BE2C (cell line): ENCODE data around the gene CLN5.

Experiments
- DNase-seq: peaks from one replicate; pipeline ENCODE4 v3.0.0-alpha.2; 2020
- H3K27me3 ChIP-seq: fragments of 250-450 bp; sonication (Bioruptor Pico); 2 replicates; pipeline ENCODE4 v1.5.1; 2020; ENCODE audit warnings: mild to moderate bottlenecking
- H3K36me3 ChIP-seq: fragments of 250-450 bp; sonication (Bioruptor Pico); 2 replicates; pipeline ENCODE4 v1.5.1; 2020; ENCODE audit warnings: mild to moderate bottlenecking
- H3K4me1 ChIP-seq: fragments of 250-450 bp; sonication (Bioruptor Pico); 2 replicates; pipeline ENCODE4 v1.5.1; 2020
- H3K4me3 ChIP-seq: 2 replicates; pipeline ENCODE4 v1.5.1; 2011; ENCODE audit warnings: low read depth, low read length
- H3K9me3 ChIP-seq: fragments of 250-450 bp; sonication (Bioruptor Pico); 2 replicates; pipeline ENCODE4 v1.5.1; 2020
- TF ChIP-seq, protein P1 (sequence below): IDR thresholded peaks from 2 replicates; pipeline ENCODE4 v1.5.1; 2012; ENCODE audit warnings: mild to moderate bottlenecking, low read depth, low read length

The CLN5 gene

DNA sequence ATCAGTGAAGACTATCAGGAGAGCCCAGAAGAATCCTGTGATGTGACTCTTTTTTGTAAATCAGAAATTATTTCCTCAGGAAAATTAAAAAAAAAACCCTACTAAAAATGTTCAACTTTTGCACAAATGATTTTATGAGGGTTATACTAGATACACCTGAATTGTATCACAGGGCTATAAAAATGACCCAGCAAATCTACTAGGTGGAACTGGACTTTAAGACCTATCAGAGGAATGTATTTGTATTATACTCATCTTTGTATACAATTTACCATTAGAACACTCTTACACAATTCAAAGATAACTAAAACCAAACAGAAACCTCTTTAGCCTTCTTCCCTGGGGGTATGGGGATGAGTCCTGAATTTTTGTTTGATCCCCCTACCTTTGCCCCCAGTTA lies 27.9 kb downstream of the CLN5 start:
- no peaks in the 10 kb centered on the region for H3K9me3 ChIP-seq
- no peak for DNase-seq
- peaks cover 47% of the 10 kb centered on the region for H3K36me3 ChIP-seq
- H3K4me3 ChIP-seq, result no peak overlapping the region
- H3K4me1 ChIP-seq, result no peaks in the 10 kb centered on the region; the same call in 1 of the 2 replicates
- TF ChIP-seq, protein P1, sequence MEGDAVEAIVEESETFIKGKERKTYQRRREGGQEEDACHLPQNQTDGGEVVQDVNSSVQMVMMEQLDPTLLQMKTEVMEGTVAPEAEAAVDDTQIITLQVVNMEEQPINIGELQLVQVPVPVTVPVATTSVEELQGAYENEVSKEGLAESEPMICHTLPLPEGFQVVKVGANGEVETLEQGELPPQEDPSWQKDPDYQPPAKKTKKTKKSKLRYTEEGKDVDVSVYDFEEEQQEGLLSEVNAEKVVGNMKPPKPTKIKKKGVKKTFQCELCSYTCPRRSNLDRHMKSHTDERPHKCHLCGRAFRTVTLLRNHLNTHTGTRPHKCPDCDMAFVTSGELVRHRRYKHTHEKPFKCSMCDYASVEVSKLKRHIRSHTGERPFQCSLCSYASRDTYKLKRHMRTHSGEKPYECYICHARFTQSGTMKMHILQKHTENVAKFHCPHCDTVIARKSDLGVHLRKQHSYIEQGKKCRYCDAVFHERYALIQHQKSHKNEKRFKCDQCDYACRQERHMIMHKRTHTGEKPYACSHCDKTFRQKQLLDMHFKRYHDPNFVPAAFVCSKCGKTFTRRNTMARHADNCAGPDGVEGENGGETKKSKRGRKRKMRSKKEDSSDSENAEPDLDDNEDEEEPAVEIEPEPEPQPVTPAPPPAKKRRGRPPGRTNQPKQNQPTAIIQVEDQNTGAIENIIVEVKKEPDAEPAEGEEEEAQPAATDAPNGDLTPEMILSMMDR, result no peak
- H3K27me3 ChIP-seq, result no peaks in the 10 kb centered on the region

- Histone ChIP-seq H3K27me3 (no peaks in the 10 kb centered on the region), H3K9me3 (no peaks in the 10 kb centered on the region), H3K4me1 (peaks cover 2% of the 10 kb centered on the region; the same call in 1 of the 2 replicates), H3K4me3 (no peak overlapping the region), H3K36me3 (peaks cover 24% of the 10 kb centered on the region)
- no peak for DNase-seq
- TF ChIP-seq, protein P1, result no peak
Measured at GRCh38 chr13:77022341-77022740, 30.5 kb downstream of the CLN5 start.

GRCh38 chr13:77026255-77026860 lies 34.5 kb downstream of the CLN5 start:
- Histone ChIP-seq H3K27me3 (no peaks in the 10 kb centered on the region), H3K4me1 (0 out of 2 replicates have a peak, but pooled peaks cover 2% of the 10 kb centered on the region), H3K9me3 (no peaks in the 10 kb centered on the region), H3K36me3 (peaks cover 12% of the 10 kb centered on the region), H3K4me3 (peak overlapping the region; percentile 88)
- TF ChIP-seq, protein P1, result no peak
- peak; percentile 83 for DNase-seq

GRCh38 chr13:77026861-77027621 lies 35.2 kb downstream of the CLN5 start, which contains the start of gene FBXL3:
Gene FBXL3, minus strand, starts transcription at chr13:77027159. Its CDS starts 5,299 bp downstream, at chr13:77021860.
- TF ChIP-seq, protein P1, result no peak
- Histone ChIP-seq H3K4me3 (peak within 1 kb of the TSS; percentile 88), H3K27me3 (no peaks in the 10 kb centered on the region), H3K36me3 (peaks cover 10% of the 10 kb centered on the region; the same call in 1 of the 2 replicates), H3K9me3 (no peaks in the 10 kb centered on the region), H3K4me1 (0 out of 2 replicates have a peak, but pooled peaks cover 2% of the 10 kb centered on the region)
- peak; percentile 88 for DNase-seq

DNA sequence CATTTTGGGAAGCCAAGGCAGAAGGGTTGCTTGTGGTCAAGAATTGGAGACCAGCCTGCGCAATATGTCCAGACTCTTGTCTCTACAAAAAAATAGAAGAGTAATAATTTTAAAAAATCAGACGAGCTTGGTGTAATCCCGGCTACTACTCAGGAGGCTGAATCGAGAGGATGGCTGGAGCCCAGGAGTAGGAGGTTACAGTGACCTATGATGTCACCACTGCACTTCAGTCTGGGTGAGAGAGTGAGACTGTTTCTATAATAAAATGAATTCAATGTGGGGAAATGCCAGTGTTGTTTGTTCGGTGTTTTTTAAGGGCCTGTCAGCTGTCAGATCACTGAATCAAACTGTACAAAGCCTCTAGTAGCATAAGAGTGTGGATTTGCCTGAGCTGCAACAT lies 36.3 kb downstream of the CLN5 start:
- Histone ChIP-seq H3K27me3 (no peaks in the 10 kb centered on the region), H3K9me3 (no peaks in the 10 kb centered on the region), H3K4me3 (no peak overlapping the region), H3K4me1 (0 out of 2 replicates have a peak, but pooled peaks cover 2% of the 10 kb centered on the region), H3K36me3 (peaks cover 8% of the 10 kb centered on the region; the same call in 1 of the 2 replicates)
- no peak for DNase-seq
- TF ChIP-seq, protein P1, result no peak
